Large intestine (tissue), 3 donors: ENCODE data around the gene WDSUB1. TPM values are rescaled to one million over a fixed set of nuclear protein-coding genes. Genes with fewer than 3 reads are reported as not detected.

ENCODE experiments used
- DNase-seq, 2 donors: peaks; one replicate each; pipeline versions ENCODE4 v3.0.0 to v3.0.0-alpha.2; 2013
- H3K27ac ChIP-seq: one replicate; pipeline ENCODE4 v1.5.1; 2013; ENCODE audit warnings: low read length
- H3K27me3 ChIP-seq: 2 replicates; pipeline ENCODE4 v1.6.1; 2013; ENCODE audit warnings: low read length; ENCODE audit not compliant: control insufficient read depth, insufficient read depth
- H3K36me3 ChIP-seq: 2 replicates; pipeline ENCODE4 v1.6.1; 2013; ENCODE audit warnings: low read length; ENCODE audit not compliant: control insufficient read depth, insufficient read depth
- H3K4me1 ChIP-seq: one replicate; pipeline ENCODE4 v1.6.1; 2013; ENCODE audit warnings: low read length; ENCODE audit not compliant: control insufficient read depth, insufficient read depth
- H3K4me3 ChIP-seq: one replicate; pipeline ENCODE4 v1.5.1; 2013; ENCODE audit warnings: low read length
- H3K9me3 ChIP-seq: one replicate; pipeline ENCODE4 v1.6.1; 2013; ENCODE audit warnings: mild to moderate bottlenecking, low read depth, low read length, moderate library complexity; ENCODE audit not compliant: control insufficient read depth
- WGBS: methylation state at CpG from one replicate; pipeline ENCODE4 v1.1.5; 2013; ENCODE audit warnings: low lambda C conversion rate; ENCODE audit not compliant: insufficient coverage; 5-methylcytosine and 5-hydroxymethylcytosine counted together
- polyA plus RNA-seq: library from polyadenylated mRNA; unstranded; fragments of 120-200 nt; gene quantifications from one replicate; pipeline ENCODE4 v1.2.1, GENCODE V29; 2013

Gene WDSUB1
- polyA plus RNA-seq, 1 donor, result 13.7 TPM

GRCh38 chr2:159267921-159268320 is 18.6 kb downstream of the WDSUB1 start:
- no peak for DNase-seq
- H3K9me3 ChIP-seq, result no peaks in the 10 kb centered on the region
- H3K4me1 ChIP-seq, result no peaks in the 10 kb centered on the region
- H3K27me3 ChIP-seq, result no peaks in the 10 kb centered on the region
- H3K36me3 ChIP-seq, result peaks cover 7% of the 10 kb centered on the region
- no CpG with 5 or more reads among the region's 1 CpG for WGBS
- H3K27ac ChIP-seq, result no peak overlapping the region
- H3K4me3 ChIP-seq, result no peak overlapping the region

GRCh38 chr2:159266554-159266953 is 19.9 kb downstream of the WDSUB1 start:
- Histone ChIP-seq H3K4me1 (no peaks in the 10 kb centered on the region), H3K36me3 (peaks cover 7% of the 10 kb centered on the region), H3K27ac (no peak overlapping the region), H3K4me3 (no peak overlapping the region), H3K27me3 (no peaks in the 10 kb centered on the region), H3K9me3 (no peaks in the 10 kb centered on the region)
- no CpG with 5 or more reads among the region's 3 CpGs for WGBS
- DNase-seq, result no peak

GRCh38 chr2:159265171-159265576 is 21.3 kb downstream of the WDSUB1 start:
- no peaks in the 10 kb centered on the region for H3K9me3 ChIP-seq
- H3K27ac ChIP-seq, result no peak overlapping the region
- peaks cover 6% of the 10 kb centered on the region for H3K36me3 ChIP-seq
- no peaks in the 10 kb centered on the region for H3K27me3 ChIP-seq
- H3K4me3 ChIP-seq, result no peak overlapping the region
- H3K4me1 ChIP-seq, result no peaks in the 10 kb centered on the region
- WGBS, result no CpG with 5 or more reads among the region's 1 CpG
- DNase-seq, result no peak

DNA sequence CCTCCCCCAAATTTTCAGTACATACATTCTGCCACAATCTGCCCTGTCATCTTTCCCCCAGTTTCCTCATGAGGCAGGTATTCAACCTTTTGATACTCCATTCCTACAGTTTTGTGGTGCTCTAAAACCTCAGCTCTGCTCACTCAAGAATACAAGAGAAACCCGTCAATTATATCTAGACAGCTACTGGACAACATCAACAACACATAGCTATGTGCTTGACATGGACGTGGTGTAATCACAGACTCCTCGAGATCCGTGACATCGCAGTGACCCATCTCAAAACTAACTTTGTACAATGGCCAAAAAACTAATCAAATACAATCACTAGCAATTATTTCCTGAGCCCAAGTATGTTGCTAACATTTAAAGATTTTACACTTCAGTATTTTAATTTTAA is 23.6 kb downstream of the WDSUB1 start:
- peaks cover 10% of the 10 kb centered on the region for H3K36me3 ChIP-seq
- no CpG with 5 or more reads among the region's 5 CpGs for WGBS
- H3K27me3 ChIP-seq, result no peaks in the 10 kb centered on the region
- DNase-seq, result no peak
- H3K9me3 ChIP-seq, result no peaks in the 10 kb centered on the region
- no peaks in the 10 kb centered on the region for H3K4me1 ChIP-seq
- H3K4me3 ChIP-seq, result no peak overlapping the region
- no peak overlapping the region for H3K27ac ChIP-seq

DNA sequence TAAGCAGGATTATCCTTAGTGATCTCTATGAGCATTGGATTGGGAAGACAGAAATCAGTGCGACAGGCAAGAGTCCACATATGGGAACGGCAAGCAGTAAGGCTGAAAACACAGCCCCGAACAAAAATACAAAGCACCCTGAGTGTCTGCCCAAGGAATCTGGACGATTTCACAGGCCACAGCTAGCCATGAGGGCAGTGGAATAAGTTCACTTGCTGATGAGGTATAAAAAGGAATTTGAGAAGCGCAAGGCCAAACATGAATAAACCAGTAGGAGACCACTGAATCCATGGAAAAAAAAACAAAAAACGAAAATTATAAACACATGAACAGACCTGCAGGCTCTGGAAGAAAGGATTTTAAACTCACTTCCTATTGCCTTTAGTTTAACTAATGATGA is 24.3 kb downstream of the WDSUB1 start:
- no peak overlapping the region for H3K4me3 ChIP-seq
- H3K27ac ChIP-seq, result no peak overlapping the region
- H3K9me3 ChIP-seq, result no peaks in the 10 kb centered on the region
- 88% methylated on average over 2 of the region's 6 CpGs for WGBS
- no peaks in the 10 kb centered on the region for H3K4me1 ChIP-seq
- H3K27me3 ChIP-seq, result no peaks in the 10 kb centered on the region
- DNase-seq, result no peak
- H3K36me3 ChIP-seq, result peaks cover 13% of the 10 kb centered on the region

- H3K27me3 ChIP-seq, result no peaks in the 10 kb centered on the region
- H3K27ac ChIP-seq, result no peak overlapping the region
- H3K4me3 ChIP-seq, result no peak overlapping the region
- WGBS, result no CpG with 5 or more reads among the region's 2 CpGs
- peaks cover 21% of the 10 kb centered on the region for H3K36me3 ChIP-seq
- DNase-seq, result no peak
- no peaks in the 10 kb centered on the region for H3K9me3 ChIP-seq
- H3K4me1 ChIP-seq, result no peaks in the 10 kb centered on the region
Observed at GRCh38 chr2:159256159-159256558, 30.3 kb downstream of the WDSUB1 start.

DNA sequence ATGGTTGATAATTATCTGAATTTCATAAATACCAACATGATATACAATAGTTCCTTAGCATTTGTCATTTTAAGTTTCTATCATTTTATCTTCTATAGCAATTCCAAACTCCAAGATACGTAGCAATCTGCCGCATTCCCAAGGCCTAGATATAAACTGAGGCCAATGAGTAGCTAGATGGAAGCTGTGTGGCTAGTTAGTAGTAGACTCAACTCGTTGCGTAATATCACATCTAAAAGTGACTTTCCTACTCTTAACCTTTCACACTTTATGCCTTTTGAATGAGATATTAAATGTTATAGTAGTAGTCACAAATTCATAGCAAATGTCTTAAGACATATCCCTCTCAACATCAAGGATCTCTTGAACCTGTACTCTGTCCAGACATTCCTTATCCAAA is 33.6 kb downstream of the WDSUB1 start:
- Histone ChIP-seq H3K27ac (no peak overlapping the region), H3K36me3 (peaks cover 15% of the 10 kb centered on the region), H3K9me3 (no peaks in the 10 kb centered on the region), H3K27me3 (no peaks in the 10 kb centered on the region), H3K4me1 (no peaks in the 10 kb centered on the region), H3K4me3 (no peak overlapping the region)
- no peak for DNase-seq
- 100% methylated on average over 2 of the region's 4 CpGs for WGBS

DNA sequence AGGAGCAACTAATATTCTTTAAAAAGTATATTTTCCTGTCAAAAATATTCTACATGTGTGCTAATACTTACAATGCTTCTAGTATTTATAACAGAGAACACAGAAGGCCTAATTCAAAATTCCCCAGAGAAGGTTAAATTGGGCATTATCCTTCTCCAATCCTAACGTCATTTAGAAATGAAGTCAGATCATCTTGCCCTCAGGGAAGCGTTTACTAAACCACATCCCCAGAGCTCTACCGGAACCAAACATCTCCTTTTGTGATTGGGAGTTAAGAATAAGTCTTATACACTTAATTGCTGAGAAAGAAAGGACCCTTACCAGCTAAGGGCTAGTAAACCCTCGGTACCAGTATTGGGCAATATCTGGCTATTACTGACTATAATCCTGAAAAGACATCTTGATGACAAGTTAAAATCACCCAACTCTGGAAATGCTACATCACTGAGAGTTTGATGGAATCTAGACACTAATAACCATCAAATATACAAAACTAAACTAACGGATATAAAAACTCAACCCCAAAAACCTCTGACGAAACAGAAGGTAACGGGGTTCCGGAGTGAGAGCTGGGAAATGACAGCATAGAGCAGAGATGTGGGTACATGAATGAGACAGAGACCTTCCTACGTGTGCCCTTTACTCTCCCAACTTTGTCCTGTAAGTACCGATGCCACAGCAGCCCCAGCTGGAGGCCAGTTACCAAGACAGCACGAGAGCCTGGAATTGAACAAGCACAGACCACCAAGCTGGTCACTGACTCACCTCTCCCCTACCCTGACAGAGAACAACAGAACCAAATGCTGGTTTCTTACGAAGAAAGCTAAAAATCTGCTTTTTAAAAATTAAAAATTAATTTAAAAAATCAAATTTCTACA is 35.0 kb downstream of the WDSUB1 start:
- no peaks in the 10 kb centered on the region for H3K9me3 ChIP-seq
- no peak overlapping the region for H3K4me3 ChIP-seq
- DNase-seq, result no peak
- H3K27me3 ChIP-seq, result no peaks in the 10 kb centered on the region
- H3K36me3 ChIP-seq, result peaks cover 14% of the 10 kb centered on the region
- H3K27ac ChIP-seq, result no peak overlapping the region
- WGBS, result no CpG with 5 or more reads among the region's 12 CpGs
- no peaks in the 10 kb centered on the region for H3K4me1 ChIP-seq

- no peaks in the 10 kb centered on the region for H3K27me3 ChIP-seq
- H3K9me3 ChIP-seq, result no peaks in the 10 kb centered on the region
- H3K4me1 ChIP-seq, result no peaks in the 10 kb centered on the region
- WGBS, result 75% methylated on average over 1 of the region's 7 CpGs
- peaks cover 18% of the 10 kb centered on the region for H3K36me3 ChIP-seq
- peak overlapping the region; percentile 16 for H3K27ac ChIP-seq
- peak; percentile 40 to 50 for DNase-seq
- H3K4me3 ChIP-seq, result no peak overlapping the region
Observed at GRCh38 chr2:159249990-159250715, 36.4 kb downstream of the WDSUB1 start.

DNA sequence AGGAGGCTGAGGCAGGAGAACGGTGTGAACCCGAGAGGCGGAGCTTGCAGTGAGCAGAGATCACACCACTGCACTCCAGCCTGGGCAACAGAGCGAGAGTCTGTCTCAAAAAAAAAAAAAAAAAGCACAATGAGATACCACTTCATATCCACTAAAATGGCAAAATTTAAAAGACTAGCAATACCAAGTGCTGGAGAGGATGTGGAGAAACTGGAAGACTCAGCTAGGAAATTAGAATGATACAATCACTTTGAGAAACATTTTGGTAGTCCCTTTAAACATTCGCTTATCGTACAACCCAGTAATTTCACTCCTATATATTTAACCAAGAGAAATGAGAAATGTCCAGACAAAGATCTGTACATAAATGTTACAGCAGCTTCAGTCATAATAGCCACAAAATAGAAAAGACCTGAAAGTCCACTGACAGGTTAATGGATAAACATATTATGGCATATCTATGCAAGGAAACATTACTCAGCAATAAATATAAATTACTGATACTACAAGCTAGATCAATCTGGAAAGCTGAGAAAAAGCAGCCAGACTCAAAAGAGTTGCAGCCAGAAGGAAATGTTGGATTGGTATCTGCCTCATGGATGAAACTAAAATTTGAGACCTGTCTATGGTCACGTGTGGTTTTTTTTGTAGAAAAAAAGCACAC is 40.0 kb downstream of the WDSUB1 start:
- Histone ChIP-seq H3K27me3 (no peaks in the 10 kb centered on the region), H3K9me3 (no peaks in the 10 kb centered on the region), H3K27ac (no peak overlapping the region), H3K4me1 (no peaks in the 10 kb centered on the region), H3K36me3 (peaks cover 20% of the 10 kb centered on the region), H3K4me3 (no peak overlapping the region)
- no peak for DNase-seq
- WGBS, result no CpG with 5 or more reads among the region's 7 CpGs
